ENCODE results near the gene CHST14.

CHST14 gene, protein sequence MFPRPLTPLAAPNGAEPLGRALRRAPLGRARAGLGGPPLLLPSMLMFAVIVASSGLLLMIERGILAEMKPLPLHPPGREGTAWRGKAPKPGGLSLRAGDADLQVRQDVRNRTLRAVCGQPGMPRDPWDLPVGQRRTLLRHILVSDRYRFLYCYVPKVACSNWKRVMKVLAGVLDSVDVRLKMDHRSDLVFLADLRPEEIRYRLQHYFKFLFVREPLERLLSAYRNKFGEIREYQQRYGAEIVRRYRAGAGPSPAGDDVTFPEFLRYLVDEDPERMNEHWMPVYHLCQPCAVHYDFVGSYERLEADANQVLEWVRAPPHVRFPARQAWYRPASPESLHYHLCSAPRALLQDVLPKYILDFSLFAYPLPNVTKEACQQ

DNA sequence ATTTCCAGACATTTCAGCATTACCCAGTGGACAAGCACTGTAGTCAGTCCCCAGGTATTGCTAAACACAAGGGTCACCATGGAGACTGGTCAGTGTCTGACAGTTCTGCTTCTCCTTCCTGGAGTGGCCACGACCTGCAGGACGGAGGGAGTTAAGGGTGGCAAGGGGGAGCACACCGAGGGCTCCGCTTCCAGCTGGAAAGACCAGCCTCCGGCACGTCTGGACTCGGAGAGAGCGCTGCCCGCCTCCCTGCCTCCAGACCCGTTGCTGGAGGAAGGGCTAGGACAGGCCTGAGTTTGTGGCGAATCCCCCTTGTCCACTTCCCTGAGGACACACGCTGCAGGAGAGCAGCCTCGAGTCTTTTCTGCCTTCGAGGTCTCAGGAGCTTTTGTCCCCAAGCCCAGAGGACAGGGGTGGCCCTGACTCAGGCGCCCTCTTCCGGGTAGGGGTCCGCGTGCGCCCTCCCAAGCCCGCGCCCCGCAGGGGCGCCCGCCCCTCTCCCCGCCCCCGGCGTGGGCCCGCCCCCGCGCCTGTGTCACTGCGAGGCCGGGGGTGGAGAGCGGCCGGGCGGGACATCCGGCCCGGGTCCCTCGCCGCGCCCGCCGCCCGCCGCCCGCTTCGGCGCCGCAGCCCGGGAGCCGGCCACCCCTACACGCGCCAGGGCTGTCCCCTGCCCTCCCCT is at the start of gene CHST14:
Gene CHST14, plus strand, starts transcription at position 562 of the 682 bp plus-strand sequence. CDS start 230 bp downstream, outside the sequence.
- peak; percentile 54 for DNase-seq (ENCODE audit: low read depth)
- peak within 1 kb of the TSS; percentile 78 for H3K4me3 ChIP-seq (ENCODE audit: low read length)
- TF ChIP-seq, protein P1, sequence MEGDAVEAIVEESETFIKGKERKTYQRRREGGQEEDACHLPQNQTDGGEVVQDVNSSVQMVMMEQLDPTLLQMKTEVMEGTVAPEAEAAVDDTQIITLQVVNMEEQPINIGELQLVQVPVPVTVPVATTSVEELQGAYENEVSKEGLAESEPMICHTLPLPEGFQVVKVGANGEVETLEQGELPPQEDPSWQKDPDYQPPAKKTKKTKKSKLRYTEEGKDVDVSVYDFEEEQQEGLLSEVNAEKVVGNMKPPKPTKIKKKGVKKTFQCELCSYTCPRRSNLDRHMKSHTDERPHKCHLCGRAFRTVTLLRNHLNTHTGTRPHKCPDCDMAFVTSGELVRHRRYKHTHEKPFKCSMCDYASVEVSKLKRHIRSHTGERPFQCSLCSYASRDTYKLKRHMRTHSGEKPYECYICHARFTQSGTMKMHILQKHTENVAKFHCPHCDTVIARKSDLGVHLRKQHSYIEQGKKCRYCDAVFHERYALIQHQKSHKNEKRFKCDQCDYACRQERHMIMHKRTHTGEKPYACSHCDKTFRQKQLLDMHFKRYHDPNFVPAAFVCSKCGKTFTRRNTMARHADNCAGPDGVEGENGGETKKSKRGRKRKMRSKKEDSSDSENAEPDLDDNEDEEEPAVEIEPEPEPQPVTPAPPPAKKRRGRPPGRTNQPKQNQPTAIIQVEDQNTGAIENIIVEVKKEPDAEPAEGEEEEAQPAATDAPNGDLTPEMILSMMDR (conservative IDR thresholded peaks at IDR 0.05; ENCODE audit: low read length): no peak

DNA sequence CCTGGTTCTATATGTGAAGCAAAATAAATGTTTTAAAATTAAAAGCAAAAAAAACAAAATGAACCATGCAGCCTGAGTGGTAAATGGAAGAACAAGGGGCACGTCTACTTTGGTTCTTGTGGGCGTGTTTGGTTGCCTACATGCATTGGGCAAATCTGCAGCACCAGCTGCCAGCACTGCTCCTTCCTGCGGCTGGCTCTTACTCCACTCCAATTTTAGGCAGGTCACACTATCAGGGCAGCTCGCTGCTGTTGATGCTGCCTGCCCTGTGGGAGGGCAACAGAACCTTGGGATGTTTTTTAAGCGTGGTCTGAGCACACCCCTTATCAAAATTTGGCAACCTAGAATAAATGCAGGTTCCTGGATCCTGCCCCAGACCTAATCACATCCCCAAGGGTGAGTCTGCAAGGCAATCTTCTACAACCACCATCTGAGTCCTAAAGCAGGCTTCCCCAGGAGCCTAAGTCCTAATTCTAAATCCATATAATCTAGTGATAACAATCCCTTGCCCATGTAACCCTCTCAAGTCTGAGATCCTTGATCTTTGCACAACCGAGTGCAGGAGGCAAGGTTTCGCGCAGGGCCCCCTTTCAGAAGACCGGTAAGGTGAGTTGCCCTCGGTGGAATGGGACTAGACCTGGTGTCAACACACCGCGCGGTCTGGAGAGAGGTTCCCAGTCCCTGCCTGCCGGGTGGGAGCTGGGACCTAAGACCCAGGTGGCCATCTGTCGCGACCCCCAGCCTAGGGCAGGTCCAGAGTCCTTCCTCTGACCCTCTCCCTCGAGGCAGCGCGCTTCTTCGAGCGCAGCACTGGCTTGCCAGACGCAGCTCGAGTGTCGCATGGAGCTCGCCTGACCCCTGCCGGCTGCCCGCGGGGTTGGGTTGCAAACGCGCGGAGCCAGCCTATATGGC is 49.3 kb upstream of the CHST14 start:
- TF ChIP-seq, protein P1 (conservative IDR thresholded peaks at IDR 0.05; ENCODE audit: low read length): peak; percentile 88
- DNase-seq (ENCODE audit: low read depth): peak; percentile 48
- H3K4me3 ChIP-seq (ENCODE audit: low read length): no peak overlapping the region

DNA sequence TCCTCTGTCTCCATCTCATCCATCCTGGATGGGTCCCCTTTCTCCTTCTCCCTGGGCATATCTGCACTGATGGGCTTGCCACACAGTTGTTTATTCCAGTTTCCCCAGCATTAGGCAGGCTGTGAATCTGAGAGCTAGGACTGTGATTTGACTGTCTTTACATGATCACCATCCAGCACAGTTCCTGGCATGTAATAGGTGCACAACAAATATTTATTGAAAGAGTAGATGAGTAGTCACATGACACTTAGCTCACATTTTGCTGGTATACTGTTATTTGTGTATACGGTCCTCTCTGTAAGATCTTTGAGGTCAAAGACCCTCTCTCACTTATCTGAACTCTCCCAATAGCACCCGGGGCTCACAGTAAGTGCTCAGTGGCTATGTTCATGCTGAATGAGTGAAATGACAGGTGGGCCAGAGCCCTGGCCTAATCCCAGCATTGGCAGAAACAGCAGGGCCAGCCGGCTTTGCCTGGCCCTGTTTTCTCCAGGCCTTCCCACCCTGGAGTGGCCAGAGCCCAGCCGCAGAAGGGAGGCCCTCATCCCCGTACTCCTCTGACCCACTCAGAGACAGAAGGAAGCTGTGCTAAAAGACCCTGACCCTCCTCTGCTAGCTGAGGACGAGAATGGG is 46.2 kb upstream of the CHST14 start:
- no peak for DNase-seq (ENCODE audit: low read depth)
- TF ChIP-seq, protein P1 (conservative IDR thresholded peaks at IDR 0.05; ENCODE audit: low read length): no peak
- H3K4me3 ChIP-seq (ENCODE audit: low read length): no peak overlapping the region

DNA sequence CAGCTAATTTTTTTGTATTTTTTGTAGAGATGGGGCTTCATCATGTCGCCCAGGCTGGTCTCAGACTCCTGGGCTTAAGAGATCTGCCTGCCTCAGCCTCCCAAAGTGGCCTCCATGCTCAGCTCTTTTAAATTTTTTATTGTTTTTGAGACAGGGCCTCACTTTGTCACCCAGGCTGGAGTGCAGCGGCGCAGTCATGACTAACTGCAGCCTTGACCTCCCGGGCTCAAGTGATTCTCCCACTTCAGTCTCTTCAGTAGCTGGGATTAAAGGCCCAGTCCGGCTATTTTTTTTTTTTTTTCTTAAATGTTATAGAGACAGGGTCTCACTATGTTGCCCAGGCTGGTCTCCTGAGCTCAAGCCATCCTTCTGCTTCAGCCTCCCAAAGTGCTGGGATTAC is 45.1 kb upstream of the CHST14 start:
- no peak overlapping the region for H3K4me3 ChIP-seq (ENCODE audit: low read length)
- TF ChIP-seq, protein P1 (conservative IDR thresholded peaks at IDR 0.05; ENCODE audit: low read length): no peak
- DNase-seq (ENCODE audit: low read depth): no peak

DNA sequence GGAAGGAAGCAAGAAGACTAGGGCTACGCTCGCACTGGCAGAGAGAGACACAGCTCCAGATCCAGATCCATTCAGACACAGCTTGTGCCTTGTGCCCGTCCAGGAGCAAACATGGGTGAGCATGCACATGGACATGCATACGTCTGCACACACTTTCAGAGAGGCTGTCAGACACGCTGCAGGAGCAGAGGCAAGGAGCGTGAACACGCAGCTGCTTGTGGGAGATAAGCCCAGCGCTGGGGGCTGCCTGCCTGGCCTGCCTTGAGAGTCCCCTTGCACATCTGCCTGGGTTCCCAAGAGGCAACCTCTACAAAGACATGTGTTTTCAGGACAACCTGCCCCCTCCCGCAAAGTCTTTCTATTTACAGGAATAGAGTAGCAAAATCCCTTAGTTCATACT is 43.6 kb upstream of the CHST14 start:
- DNase-seq (ENCODE audit: low read depth): no peak
- H3K4me3 ChIP-seq (ENCODE audit: low read length): no peak overlapping the region
- TF ChIP-seq, protein P1 (conservative IDR thresholded peaks at IDR 0.05; ENCODE audit: low read length): no peak

DNA sequence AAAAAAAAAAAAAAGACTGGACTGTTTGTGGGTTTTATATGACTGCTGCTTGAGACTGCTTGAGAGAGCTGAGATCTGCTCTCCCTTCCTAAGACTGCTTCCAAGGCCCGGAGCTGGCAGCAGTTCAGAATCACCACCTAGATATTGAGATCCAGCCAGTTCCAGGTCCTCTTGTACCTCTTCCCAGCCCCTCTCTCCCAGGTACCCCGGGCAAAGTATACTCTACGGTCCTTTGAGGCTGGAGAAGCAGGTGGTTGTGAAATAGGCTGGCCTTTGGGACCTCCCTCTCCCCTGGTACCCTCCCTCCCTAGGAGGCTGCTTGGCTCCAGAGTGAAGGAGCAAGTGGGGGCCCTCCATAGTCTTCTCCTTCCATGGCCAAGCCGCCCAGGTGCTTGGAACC is 42.6 kb upstream of the CHST14 start:
- no peak overlapping the region for H3K4me3 ChIP-seq (ENCODE audit: low read length)
- TF ChIP-seq, protein P1 (conservative IDR thresholded peaks at IDR 0.05; ENCODE audit: low read length): no peak
- no peak for DNase-seq (ENCODE audit: low read depth)

All from AG10803 (cell line).